Measurements from ENCODE around the gene GPA33.

- no peak for TF ChIP-seq CTCF (IDR thresholded peaks at IDR 0.05)
- TF ChIP-seq EZH2phosphoT487 (IDR thresholded peaks at IDR 0.05; ENCODE audit: borderline replicate concordance, low read depth): no peak
- TF ChIP-seq GABPA (IDR thresholded peaks at IDR 0.05; ENCODE audit: low read depth): no peak
Measured at GRCh38 chr1:167083871-167084270, 6.3 kb downstream of the GPA33 start.

Measured in SK-N-SH (cell line).